Measurements from ENCODE around the gene RBM38. TPM values are rescaled to one million over a fixed set of nuclear protein-coding genes. Genes with fewer than 3 reads are reported as not detected.

The RBM38 gene
- total RNA-seq, 1 experiment from 2014 or later, result 39.9 TPM

DNA sequence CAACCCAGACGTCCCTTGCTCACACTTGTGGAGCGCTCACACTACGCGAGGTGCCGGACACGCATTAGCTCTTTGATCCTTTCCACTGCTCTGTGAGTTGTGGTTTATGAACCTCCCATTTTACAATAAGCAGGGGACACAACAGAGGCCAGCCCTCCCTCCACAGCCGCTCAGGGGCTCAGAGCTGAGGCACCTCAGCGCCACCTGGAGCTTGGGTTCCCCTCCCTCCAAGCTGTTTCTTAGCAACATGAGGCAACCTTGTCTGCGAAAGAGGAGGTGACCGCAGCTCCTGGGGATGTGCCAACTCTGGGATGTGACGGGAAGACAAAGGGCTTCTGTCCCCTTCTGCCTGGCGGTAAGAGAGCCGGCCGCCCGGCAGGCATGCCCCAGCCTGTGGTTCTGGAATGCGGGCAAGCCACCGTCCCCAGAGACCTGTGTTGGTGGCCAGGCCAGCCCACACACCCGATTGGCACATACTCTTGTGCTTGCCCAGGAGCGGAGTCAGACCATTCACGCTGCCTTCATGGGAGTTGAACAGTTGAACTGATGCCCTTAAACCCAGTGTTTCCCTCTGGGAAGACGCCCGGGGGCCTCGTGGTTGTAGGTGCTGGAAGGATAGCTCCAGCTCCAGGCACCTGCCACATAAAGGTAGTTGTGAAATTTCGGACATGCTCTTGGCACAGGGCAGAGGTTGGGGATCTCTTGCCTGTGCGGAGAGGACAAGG is 44.5 kb downstream of the RBM38 start:
- POLR2A ChIA-PET, result no interaction called here
- Histone ChIP-seq H3K4me3 (ENCODE audit: low read depth in 2 of 2, low read length in 2 of 2) (no peak overlapping the region), H3K27ac (ENCODE audit: low read length) (no peak overlapping the region), H3K9me3 (ENCODE audit: control insufficient read depth, insufficient read depth, low read depth, low read length) (no peaks in the 10 kb centered on the region), H3K27me3 (ENCODE audit: control insufficient read depth, insufficient read depth, low read length) (no peaks in the 10 kb centered on the region), H3K36me3 (ENCODE audit: control insufficient read depth, insufficient read depth, low read length) (no peaks in the 10 kb centered on the region), H3K4me1 (ENCODE audit: control insufficient read depth, insufficient read depth, low read length) (peaks cover 6% of the 10 kb centered on the region)
- TF ChIP-seq, protein P1, sequence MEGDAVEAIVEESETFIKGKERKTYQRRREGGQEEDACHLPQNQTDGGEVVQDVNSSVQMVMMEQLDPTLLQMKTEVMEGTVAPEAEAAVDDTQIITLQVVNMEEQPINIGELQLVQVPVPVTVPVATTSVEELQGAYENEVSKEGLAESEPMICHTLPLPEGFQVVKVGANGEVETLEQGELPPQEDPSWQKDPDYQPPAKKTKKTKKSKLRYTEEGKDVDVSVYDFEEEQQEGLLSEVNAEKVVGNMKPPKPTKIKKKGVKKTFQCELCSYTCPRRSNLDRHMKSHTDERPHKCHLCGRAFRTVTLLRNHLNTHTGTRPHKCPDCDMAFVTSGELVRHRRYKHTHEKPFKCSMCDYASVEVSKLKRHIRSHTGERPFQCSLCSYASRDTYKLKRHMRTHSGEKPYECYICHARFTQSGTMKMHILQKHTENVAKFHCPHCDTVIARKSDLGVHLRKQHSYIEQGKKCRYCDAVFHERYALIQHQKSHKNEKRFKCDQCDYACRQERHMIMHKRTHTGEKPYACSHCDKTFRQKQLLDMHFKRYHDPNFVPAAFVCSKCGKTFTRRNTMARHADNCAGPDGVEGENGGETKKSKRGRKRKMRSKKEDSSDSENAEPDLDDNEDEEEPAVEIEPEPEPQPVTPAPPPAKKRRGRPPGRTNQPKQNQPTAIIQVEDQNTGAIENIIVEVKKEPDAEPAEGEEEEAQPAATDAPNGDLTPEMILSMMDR (IDR thresholded peaks at IDR 0.05), result no peak
- no peak for TF ChIP-seq POLR2AphosphoS5 (IDR thresholded peaks at IDR 0.05; ENCODE audit: low read depth, low read length)
- TF ChIP-seq, protein P2, sequence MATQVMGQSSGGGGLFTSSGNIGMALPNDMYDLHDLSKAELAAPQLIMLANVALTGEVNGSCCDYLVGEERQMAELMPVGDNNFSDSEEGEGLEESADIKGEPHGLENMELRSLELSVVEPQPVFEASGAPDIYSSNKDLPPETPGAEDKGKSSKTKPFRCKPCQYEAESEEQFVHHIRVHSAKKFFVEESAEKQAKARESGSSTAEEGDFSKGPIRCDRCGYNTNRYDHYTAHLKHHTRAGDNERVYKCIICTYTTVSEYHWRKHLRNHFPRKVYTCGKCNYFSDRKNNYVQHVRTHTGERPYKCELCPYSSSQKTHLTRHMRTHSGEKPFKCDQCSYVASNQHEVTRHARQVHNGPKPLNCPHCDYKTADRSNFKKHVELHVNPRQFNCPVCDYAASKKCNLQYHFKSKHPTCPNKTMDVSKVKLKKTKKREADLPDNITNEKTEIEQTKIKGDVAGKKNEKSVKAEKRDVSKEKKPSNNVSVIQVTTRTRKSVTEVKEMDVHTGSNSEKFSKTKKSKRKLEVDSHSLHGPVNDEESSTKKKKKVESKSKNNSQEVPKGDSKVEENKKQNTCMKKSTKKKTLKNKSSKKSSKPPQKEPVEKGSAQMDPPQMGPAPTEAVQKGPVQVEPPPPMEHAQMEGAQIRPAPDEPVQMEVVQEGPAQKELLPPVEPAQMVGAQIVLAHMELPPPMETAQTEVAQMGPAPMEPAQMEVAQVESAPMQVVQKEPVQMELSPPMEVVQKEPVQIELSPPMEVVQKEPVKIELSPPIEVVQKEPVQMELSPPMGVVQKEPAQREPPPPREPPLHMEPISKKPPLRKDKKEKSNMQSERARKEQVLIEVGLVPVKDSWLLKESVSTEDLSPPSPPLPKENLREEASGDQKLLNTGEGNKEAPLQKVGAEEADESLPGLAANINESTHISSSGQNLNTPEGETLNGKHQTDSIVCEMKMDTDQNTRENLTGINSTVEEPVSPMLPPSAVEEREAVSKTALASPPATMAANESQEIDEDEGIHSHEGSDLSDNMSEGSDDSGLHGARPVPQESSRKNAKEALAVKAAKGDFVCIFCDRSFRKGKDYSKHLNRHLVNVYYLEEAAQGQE (IDR thresholded peaks at IDR 0.05; ENCODE audit: insufficient read depth in 1 of 2, low read depth in 2 of 2, low read length in 1 of 2), result no peak
- no peak for TF ChIP-seq SIN3A (IDR thresholded peaks at IDR 0.05; ENCODE audit: borderline replicate concordance, insufficient read depth, low read depth, low read length)
- no peak for TF ChIP-seq TCF7L2 (IDR thresholded peaks at IDR 0.05; ENCODE audit: low read depth, low read length)
- BruUV-seq (replicated peaks), result no TSS peak
- CTCF ChIA-PET, result no interaction called here
- DNase-seq (ENCODE audit: low read depth, low spot score), result no peak
- ATAC-seq, result peak; percentile 35; the same call in 1 of the 2 replicates
- intact Hi-C loops (cut with micrococcal nuclease; ENCODE audit: unreplicated experiment), result no loop called here
- in situ Hi-C loops (cut with HindIII; ENCODE audit: low pct_unique_long_range_greater_than_20kb, low sequenced_read_pairs), result no loop called here

DNA sequence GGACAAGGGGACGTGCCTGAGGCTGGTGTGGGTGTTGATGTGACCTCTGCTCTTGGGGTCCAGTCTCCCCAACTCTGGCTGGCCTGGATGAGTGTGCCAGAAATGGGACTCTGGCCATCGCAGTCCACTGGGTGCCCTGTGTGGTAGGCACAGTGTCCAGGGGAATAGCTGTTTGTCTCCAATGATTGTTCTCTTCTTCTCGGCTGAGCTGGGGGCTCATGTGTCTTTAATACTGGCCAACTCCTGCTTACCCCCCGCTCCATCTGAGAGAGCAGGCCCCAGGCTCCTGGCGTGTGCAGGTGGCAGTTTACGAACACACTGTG is 45.0 kb downstream of the RBM38 start:
- POLR2A ChIA-PET, result no interaction called here
- no peaks in the 10 kb centered on the region for H3K36me3 ChIP-seq (ENCODE audit: control insufficient read depth, insufficient read depth, low read length)
- H3K4me1 ChIP-seq (ENCODE audit: control insufficient read depth, insufficient read depth, low read length), result peaks cover 8% of the 10 kb centered on the region
- DNase-seq (ENCODE audit: low read depth, low spot score) (no peak), ATAC-seq (no peak)
- CTCF ChIA-PET, result no interaction called here
- in situ Hi-C loops (cut with HindIII; ENCODE audit: low pct_unique_long_range_greater_than_20kb, low sequenced_read_pairs), result no loop called here
- H3K9me3 ChIP-seq (ENCODE audit: control insufficient read depth, insufficient read depth, low read depth, low read length), result no peaks in the 10 kb centered on the region
- H3K27ac ChIP-seq (ENCODE audit: low read length), result no peak overlapping the region
- no TSS peak for BruUV-seq (replicated peaks)
- no peaks in the 10 kb centered on the region for H3K27me3 ChIP-seq (ENCODE audit: control insufficient read depth, insufficient read depth, low read length)
- intact Hi-C loops (cut with micrococcal nuclease; ENCODE audit: unreplicated experiment), result no loop called here
- TF ChIP-seq SIN3A (IDR thresholded peaks at IDR 0.05; ENCODE audit: borderline replicate concordance, insufficient read depth, low read depth, low read length) (no peak), TCF7L2 (IDR thresholded peaks at IDR 0.05; ENCODE audit: low read depth, low read length) (no peak), POLR2AphosphoS5 (IDR thresholded peaks at IDR 0.05; ENCODE audit: low read depth, low read length) (no peak)
- TF ChIP-seq, protein P2 (IDR thresholded peaks at IDR 0.05; ENCODE audit: insufficient read depth in 1 of 2, low read depth in 2 of 2, low read length in 1 of 2), result no peak
- TF ChIP-seq, protein P1 (IDR thresholded peaks at IDR 0.05), result no peak
- no peak overlapping the region for H3K4me3 ChIP-seq (ENCODE audit: low read depth in 2 of 2, low read length in 2 of 2)

Data from Panc1 (cell line).